22Rv1 (cell line): Measurements from ENCODE around the gene SCARF1.

Experiments used
- ZFX ChIP-seq: fragments of 450-650 bp; IDR thresholded peaks from 2 replicates; pipeline ENCODE4 v1.6.1; 2017; ENCODE audit warnings: antibody characterized with exemption, borderline replicate concordance
- TF ChIP-seq, protein P1 (sequence below): fragments of 450-650 bp; IDR thresholded peaks from 2 replicates; pipeline ENCODE4 v1.5.1; 2017; ENCODE audit warnings: mild to moderate bottlenecking

DNA sequence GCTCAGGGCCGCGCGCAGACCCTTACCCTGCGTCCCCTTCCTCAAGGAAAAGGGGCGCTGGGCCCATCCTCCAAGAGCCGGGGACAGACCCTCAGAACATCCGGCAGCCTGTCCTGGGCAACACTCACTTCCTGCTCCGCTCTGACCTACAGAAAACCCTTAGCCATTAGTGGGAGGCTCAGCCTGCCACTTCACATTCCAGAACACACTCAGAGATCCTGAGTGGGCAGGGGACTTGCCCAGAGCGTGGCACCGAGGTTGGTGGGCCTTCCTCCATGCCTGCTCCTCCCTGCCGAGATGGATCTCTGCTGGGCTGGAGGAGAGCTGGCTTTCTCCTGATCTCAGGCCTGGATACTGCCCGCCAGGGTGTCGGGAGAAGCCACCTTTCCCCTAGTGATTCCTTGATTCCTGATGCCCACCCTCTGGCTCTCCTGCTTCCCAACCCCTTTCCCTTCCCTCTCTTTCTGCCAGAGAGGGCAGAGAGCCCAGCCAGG lies 1.5 kb downstream of the SCARF1 start:
- TF ChIP-seq, protein P1, sequence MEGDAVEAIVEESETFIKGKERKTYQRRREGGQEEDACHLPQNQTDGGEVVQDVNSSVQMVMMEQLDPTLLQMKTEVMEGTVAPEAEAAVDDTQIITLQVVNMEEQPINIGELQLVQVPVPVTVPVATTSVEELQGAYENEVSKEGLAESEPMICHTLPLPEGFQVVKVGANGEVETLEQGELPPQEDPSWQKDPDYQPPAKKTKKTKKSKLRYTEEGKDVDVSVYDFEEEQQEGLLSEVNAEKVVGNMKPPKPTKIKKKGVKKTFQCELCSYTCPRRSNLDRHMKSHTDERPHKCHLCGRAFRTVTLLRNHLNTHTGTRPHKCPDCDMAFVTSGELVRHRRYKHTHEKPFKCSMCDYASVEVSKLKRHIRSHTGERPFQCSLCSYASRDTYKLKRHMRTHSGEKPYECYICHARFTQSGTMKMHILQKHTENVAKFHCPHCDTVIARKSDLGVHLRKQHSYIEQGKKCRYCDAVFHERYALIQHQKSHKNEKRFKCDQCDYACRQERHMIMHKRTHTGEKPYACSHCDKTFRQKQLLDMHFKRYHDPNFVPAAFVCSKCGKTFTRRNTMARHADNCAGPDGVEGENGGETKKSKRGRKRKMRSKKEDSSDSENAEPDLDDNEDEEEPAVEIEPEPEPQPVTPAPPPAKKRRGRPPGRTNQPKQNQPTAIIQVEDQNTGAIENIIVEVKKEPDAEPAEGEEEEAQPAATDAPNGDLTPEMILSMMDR = no peak
- TF ChIP-seq ZFX = no peak
